Pons (tissue), 1 donor: Measurements from ENCODE around the gene GOLGA8K.
"Not testable (repeated sequence)": the region's sequence is repeated elsewhere in the genome, so short reads cannot be mapped to it uniquely, and the experiment has no call there.

Experiments used
- DNase-seq: peaks from one replicate; pipeline ENCODE4 v3.0.0-alpha.2; 2016; ENCODE audit warnings: low spot score

Gene GOLGA8K

GRCh38 chr15:32403192-32403591 lies at the start of gene GOLGA8K:
TSS of gene GOLGA8K (minus strand) at chr15:32403292. CDS start at chr15:32403194, 98 bp downstream.
- not testable (repeated sequence) for DNase-seq

- DNase-seq = not testable (repeated sequence)
Observed at GRCh38 chr15:32440445-32440977, 37.4 kb upstream of the GOLGA8K start.

- DNase-seq = not testable (repeated sequence)
Observed at GRCh38 chr15:32434102-32434963, 31.2 kb upstream of the GOLGA8K start.

GRCh38 chr15:32427635-32428034 lies 24.5 kb upstream of the GOLGA8K start:
- not testable (repeated sequence) for DNase-seq

GRCh38 chr15:32426511-32426910 lies 23.4 kb upstream of the GOLGA8K start:
- DNase-seq = peak; percentile 0

GRCh38 chr15:32407903-32408302 lies 4.8 kb upstream of the GOLGA8K start:
- DNase-seq = not testable (repeated sequence)

- DNase-seq = not testable (repeated sequence)
Observed at GRCh38 chr15:32396522-32396921, 6.6 kb downstream of the GOLGA8K start.

- not testable (repeated sequence) for DNase-seq
Observed at GRCh38 chr15:32394745-32395144, 8.3 kb downstream of the GOLGA8K start.

GRCh38 chr15:32388050-32388648 lies 14.9 kb downstream of the GOLGA8K start:
- not testable (repeated sequence) for DNase-seq

- not testable (repeated sequence) for DNase-seq
Observed at GRCh38 chr15:32385823-32386495, 17.1 kb downstream of the GOLGA8K start.

- DNase-seq = not testable (repeated sequence)
Observed at GRCh38 chr15:32374185-32374584, 28.9 kb downstream of the GOLGA8K start.

GRCh38 chr15:32373707-32374106 lies 29.4 kb downstream of the GOLGA8K start:
- not testable (repeated sequence) for DNase-seq

- not testable (repeated sequence) for DNase-seq
Observed at GRCh38 chr15:32372075-32372474, 31.0 kb downstream of the GOLGA8K start.

GRCh38 chr15:32370526-32370925 lies 32.6 kb downstream of the GOLGA8K start:
- not testable (repeated sequence) for DNase-seq

- DNase-seq = not testable (repeated sequence)
Observed at GRCh38 chr15:32370064-32370463, 33.0 kb downstream of the GOLGA8K start.

GRCh38 chr15:32366492-32366891 lies 36.6 kb downstream of the GOLGA8K start:
- not testable (repeated sequence) for DNase-seq

- not testable (repeated sequence) for DNase-seq
Observed at GRCh38 chr15:32365955-32366354, 37.1 kb downstream of the GOLGA8K start.

- DNase-seq = not testable (repeated sequence)
Observed at GRCh38 chr15:32364944-32365343, 38.1 kb downstream of the GOLGA8K start.

GRCh38 chr15:32363449-32363848 lies 39.6 kb downstream of the GOLGA8K start:
- DNase-seq = not testable (repeated sequence)

- DNase-seq = not testable (repeated sequence)
Observed at GRCh38 chr15:32361662-32362061, 41.4 kb downstream of the GOLGA8K start.

- not testable (repeated sequence) for DNase-seq
Observed at GRCh38 chr15:32358462-32358861, 44.6 kb downstream of the GOLGA8K start.

- DNase-seq = not testable (repeated sequence)
Observed at GRCh38 chr15:32356909-32357308, 46.2 kb downstream of the GOLGA8K start.
